Lower lobe of right lung (tissue), 1 donor: ENCODE results near the gene PRR30. TPM values are rescaled to one million over a fixed set of nuclear protein-coding genes. Genes with fewer than 3 reads are reported as not detected.

Source experiments
- total RNA-seq: library from RNA; stranded (reverse); fragmentation: NEBNext Ultra II Directional; extraction: Animal tissue kit (Norgen Biotek cat#: 25700); gene quantifications from one replicate; pipeline ENCODE4 v1.2.1, GENCODE V29; 2021
- donor health status: DM: no; HTN: yes; CAD: no; lungs with severe emphysema.

Gene PRR30
- total RNA-seq, 1 donor from 2014 or later, result not detected

Other genes with a start within 250 kb of the PRR30 start
- 27.1 TPM for gene MAPRE3, start 168.8 kb downstream of the PRR30 start, total RNA-seq
- 62.9 TPM for gene TMEM214, start 106.4 kb downstream of the PRR30 start, total RNA-seq
- gene AGBL5, start 87.7 kb downstream of the PRR30 start, total RNA-seq, result 18.9 TPM
- gene OST4, start 67.8 kb downstream of the PRR30 start, total RNA-seq, result 243 TPM
- 56.3 TPM for gene EMILIN1, start 60.8 kb downstream of the PRR30 start, total RNA-seq
- 5.1 TPM for gene KHK, start 52.6 kb downstream of the PRR30 start, total RNA-seq
- gene CGREF1, start 20.3 kb downstream of the PRR30 start, total RNA-seq, result 0.74 TPM
- gene ABHD1, start 15.6 kb downstream of the PRR30 start, total RNA-seq, result 0.21 TPM
- gene PREB, start 4.8 kb downstream of the PRR30 start, total RNA-seq, result 37.7 TPM
- 1.2 TPM for gene TCF23, start 9.6 kb upstream of the PRR30 start, total RNA-seq
- 102 TPM for gene ATRAID, start 72.6 kb upstream of the PRR30 start, total RNA-seq
- 20.8 TPM for gene SLC5A6, start 72.9 kb upstream of the PRR30 start, total RNA-seq
- 28.8 TPM for gene CAD, start 78.0 kb upstream of the PRR30 start, total RNA-seq
- gene SLC30A3, start 123.6 kb upstream of the PRR30 start, total RNA-seq, result 0.80 TPM
- gene DNAJC5G, start 136.0 kb upstream of the PRR30 start, total RNA-seq, result not detected
- not detected for gene TRIM54, start 143.0 kb upstream of the PRR30 start, total RNA-seq
- gene UCN, start 169.0 kb upstream of the PRR30 start, total RNA-seq, result 4.0 TPM
- gene MPV17, start 183.7 kb upstream of the PRR30 start, total RNA-seq, result 79.2 TPM
- 56.4 TPM for gene GTF3C2, start 217.4 kb upstream of the PRR30 start, total RNA-seq
- 32.9 TPM for gene EIF2B4, start 230.9 kb upstream of the PRR30 start, total RNA-seq
- gene SNX17, start 231.2 kb upstream of the PRR30 start, total RNA-seq, result 107 TPM
- gene ZNF513, start 241.3 kb upstream of the PRR30 start, total RNA-seq, result 13.9 TPM